Mucosa of descending colon (tissue), 3 donors: ENCODE measurements around the gene CCN6. TPM values are rescaled to one million over a fixed set of nuclear protein-coding genes. Genes with fewer than 3 reads are reported as not detected.

Source experiments
- ATAC-seq: fragments of 200-7000 bp; cut with Tn5 transposase; one replicate; pipeline ENCODE4 v1.9.1; 2020; ENCODE audit warnings: mild to moderate bottlenecking, moderate library complexity
- DNase-seq, 3 donors: peaks; one replicate each; pipeline ENCODE4 v3.0.0-alpha.2; 2020
- H3K36me3 ChIP-seq: fragments of 200-600 bp; one replicate; pipeline ENCODE4 v1.8.0; 2021; ENCODE audit warnings: low read depth, mild to moderate bottlenecking
- H3K4me1 ChIP-seq: fragments of 200-600 bp; one replicate; pipeline ENCODE4 v1.8.0; 2021; ENCODE audit warnings: low read depth, mild to moderate bottlenecking
- H3K4me3 ChIP-seq: fragments of 200-600 bp; one replicate; pipeline ENCODE4 v1.8.0; 2021; ENCODE audit warnings: mild to moderate bottlenecking
- H3K9me3 ChIP-seq: fragments of 200-600 bp; one replicate; pipeline ENCODE4 v1.8.0; 2021; ENCODE audit warnings: mild to moderate bottlenecking
- intact Hi-C, 2 donors: fragments of 100-400 bp; cut with DNase I in 1 of 2; cut with micrococcal nuclease in 1 of 2; formaldehyde crosslinking; loops; one replicate each; pipeline versions ENCODE4 v1.11.0 to v1.11.1; 2022; cut with DNase I, micrococcal nuclease
- total RNA-seq, 3 donors: library from RNA; stranded (reverse); fragmentation: NEBNext Ultra II Directional in 2 of 3; extraction: Animal tissue kit (Norgen Biotek cat#: 25700) in 2 of 3; gene quantifications; one replicate each; pipeline versions ENCODE4 v1.2.1 to v1.2.4, GENCODE V29; 2021 to 2023
- TF ChIP-seq, protein P1 (sequence below): fragments of 200-600 bp; IDR thresholded peaks from one replicate; pipeline ENCODE4 v1.8.0; 2022; ENCODE audit warnings: antibody characterized with exemption, mild to moderate bottlenecking
- donor health status: DM: no; HTN: no; CAD: no; lungs with moderate emphysema.
- donor health status: DM: no; HTN: no; CAD: no.
- donor health status: DM: no; HTN: yes; CAD: no.

CCN6 gene
- total RNA-seq, 3 donors from 2014 or later = not detected

GRCh38 chr6:112054555-112055190, 769 bp downstream of the CCN6 start:
- TF ChIP-seq, protein P1, sequence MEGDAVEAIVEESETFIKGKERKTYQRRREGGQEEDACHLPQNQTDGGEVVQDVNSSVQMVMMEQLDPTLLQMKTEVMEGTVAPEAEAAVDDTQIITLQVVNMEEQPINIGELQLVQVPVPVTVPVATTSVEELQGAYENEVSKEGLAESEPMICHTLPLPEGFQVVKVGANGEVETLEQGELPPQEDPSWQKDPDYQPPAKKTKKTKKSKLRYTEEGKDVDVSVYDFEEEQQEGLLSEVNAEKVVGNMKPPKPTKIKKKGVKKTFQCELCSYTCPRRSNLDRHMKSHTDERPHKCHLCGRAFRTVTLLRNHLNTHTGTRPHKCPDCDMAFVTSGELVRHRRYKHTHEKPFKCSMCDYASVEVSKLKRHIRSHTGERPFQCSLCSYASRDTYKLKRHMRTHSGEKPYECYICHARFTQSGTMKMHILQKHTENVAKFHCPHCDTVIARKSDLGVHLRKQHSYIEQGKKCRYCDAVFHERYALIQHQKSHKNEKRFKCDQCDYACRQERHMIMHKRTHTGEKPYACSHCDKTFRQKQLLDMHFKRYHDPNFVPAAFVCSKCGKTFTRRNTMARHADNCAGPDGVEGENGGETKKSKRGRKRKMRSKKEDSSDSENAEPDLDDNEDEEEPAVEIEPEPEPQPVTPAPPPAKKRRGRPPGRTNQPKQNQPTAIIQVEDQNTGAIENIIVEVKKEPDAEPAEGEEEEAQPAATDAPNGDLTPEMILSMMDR = no peak
- H3K4me3 ChIP-seq = no peak overlapping the region
- intact Hi-C loops = no loop called here
- H3K36me3 ChIP-seq = no peaks in the 10 kb centered on the region
- ATAC-seq (no peak), DNase-seq (no peak)
- H3K9me3 ChIP-seq = no peaks in the 10 kb centered on the region
- H3K4me1 ChIP-seq = no peaks in the 10 kb centered on the region

- Histone ChIP-seq H3K36me3 (no peaks in the 10 kb centered on the region), H3K4me1 (no peaks in the 10 kb centered on the region), H3K9me3 (no peaks in the 10 kb centered on the region), H3K4me3 (no peak overlapping the region)
- ATAC-seq = no peak
- TF ChIP-seq, protein P1 = no peak
- DNase-seq = no peak
- intact Hi-C loops = no loop called here
Measured at GRCh38 chr6:112058243-112059032, 4.5 kb downstream of the CCN6 start.

- Histone ChIP-seq H3K4me1 (no peaks in the 10 kb centered on the region), H3K4me3 (no peak overlapping the region), H3K9me3 (no peaks in the 10 kb centered on the region), H3K36me3 (no peaks in the 10 kb centered on the region)
- TF ChIP-seq, protein P1 = no peak
- DNase-seq = no peak
- ATAC-seq = no peak
- intact Hi-C loops = no loop called here
Measured at GRCh38 chr6:112061605-112062004, 7.7 kb downstream of the CCN6 start.

- DNase-seq (no peak), ATAC-seq (no peak)
- H3K4me3 ChIP-seq = no peak overlapping the region
- TF ChIP-seq, protein P1 = no peak
- intact Hi-C loops = no loop called here
- H3K36me3 ChIP-seq = no peaks in the 10 kb centered on the region
- H3K9me3 ChIP-seq = no peaks in the 10 kb centered on the region
- H3K4me1 ChIP-seq = no peaks in the 10 kb centered on the region
Measured at GRCh38 chr6:112062966-112063365, 9.1 kb downstream of the CCN6 start.

DNA sequence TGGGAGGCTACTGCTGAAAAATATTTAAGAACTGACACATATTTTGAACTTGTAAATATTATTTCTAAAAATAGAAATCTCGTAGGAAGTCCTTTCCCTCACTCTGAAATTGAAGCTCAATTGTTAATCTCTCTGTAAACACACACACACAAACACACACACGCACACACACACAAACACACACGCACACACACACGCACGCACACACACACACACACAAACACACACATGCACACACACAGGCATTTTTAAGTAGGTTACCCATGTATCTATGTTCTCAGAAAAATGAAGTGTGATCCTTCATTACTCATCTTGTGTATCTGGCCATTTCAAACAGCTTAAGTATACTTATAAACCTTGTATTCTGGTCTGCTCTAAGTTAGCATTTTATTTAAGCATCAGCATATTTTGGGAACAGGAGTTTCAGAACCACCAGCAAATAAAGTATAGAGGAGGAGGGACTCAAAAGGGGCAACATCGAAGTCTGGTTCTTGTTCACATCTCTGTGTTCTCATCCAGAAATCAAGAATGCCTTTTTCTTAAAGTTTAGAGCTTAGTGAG, 11.6 kb downstream of the CCN6 start:
- ATAC-seq = no peak
- H3K36me3 ChIP-seq = no peaks in the 10 kb centered on the region
- intact Hi-C loops = no loop called here
- no peaks in the 10 kb centered on the region for H3K4me1 ChIP-seq
- TF ChIP-seq, protein P1 = no peak
- no peak overlapping the region for H3K4me3 ChIP-seq
- DNase-seq = no peak
- no peaks in the 10 kb centered on the region for H3K9me3 ChIP-seq
